Measurements from ENCODE around the gene ARMH3. TPM values are rescaled to one million over a fixed set of nuclear protein-coding genes. Genes with fewer than 3 reads are reported as not detected.
A peak's percentile ranks its signal among the peaks of the same experiment; 100 is the strongest.

ARMH3 gene
- total and polyA plus RNA-seq, 8 donors = 3.5 to 29.0 (median 17.2) TPM

- Histone ChIP-seq H3K27ac (no peak overlapping the region), H3K9me3 (peaks cover 0 to 20% (median 8%) of the 10 kb centered on the region in 4 donors), H3K4me3 (no peak overlapping the region), H3K36me3 (peaks cover 13 to 85% (median 69%) of the 10 kb centered on the region in 4 donors), H3K4me1 (no peaks in the 10 kb centered on the region), H3K27me3 (no peaks in the 10 kb centered on the region)
- DNase-seq = no peak
- intact Hi-C loops (cut with DNase I; ENCODE audit: low total_unique reads) = no loop called here
- TF ChIP-seq EP300 (IDR thresholded peaks at IDR 0.05) (no peak), CTCF (IDR thresholded peaks at IDR 0.05) (no peak), POLR2AphosphoS5 (IDR thresholded peaks at IDR 0.05) (no peak), POLR2A (IDR thresholded peaks at IDR 0.05) (no peak)
- WGBS, 5 donors = 89 to 96% (median 93%) methylated on average over 2 of the region's 2 CpGs
Observed at GRCh38 chr10:101952191-101952590, 103.8 kb downstream of the ARMH3 start.

- intact Hi-C loops (cut with DNase I; ENCODE audit: low total_unique reads) = no loop called here
- no peak overlapping the region for H3K27ac ChIP-seq
- TF ChIP-seq POLR2A (IDR thresholded peaks at IDR 0.05) (no peak), EP300 (IDR thresholded peaks at IDR 0.05) (no peak), CTCF (IDR thresholded peaks at IDR 0.05) (no peak), POLR2AphosphoS5 (IDR thresholded peaks at IDR 0.05) (no peak)
- H3K36me3 ChIP-seq = peaks cover 15 to 76% (median 54%) of the 10 kb centered on the region in 4 donors
- no peaks in the 10 kb centered on the region for H3K4me1 ChIP-seq
- peaks cover 0 to 20% (median 8%) of the 10 kb centered on the region in 4 donors for H3K9me3 ChIP-seq
- H3K27me3 ChIP-seq = no peaks in the 10 kb centered on the region
- no peak overlapping the region for H3K4me3 ChIP-seq
- DNase-seq = no peak
Observed at GRCh38 chr10:101950213-101950612, 105.8 kb downstream of the ARMH3 start.

DNA sequence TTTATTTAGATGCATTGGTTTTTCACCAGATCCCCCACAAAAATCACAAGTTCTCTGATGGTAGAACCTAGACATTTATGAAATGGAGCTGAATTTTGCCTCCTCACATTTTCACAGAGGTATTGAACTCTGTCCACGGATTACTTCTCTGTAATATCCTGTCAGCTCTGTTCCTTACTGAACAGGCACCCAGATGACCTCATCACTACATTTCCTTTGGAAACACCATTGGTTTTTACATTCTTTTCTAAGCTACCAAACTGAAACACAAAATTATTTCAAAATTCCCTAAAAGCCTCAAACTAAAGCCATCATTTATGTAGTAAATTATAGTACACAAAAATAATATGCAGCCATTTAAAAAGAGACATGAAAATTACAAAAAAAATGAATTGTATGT lies 114.1 kb downstream of the ARMH3 start:
- Histone ChIP-seq H3K4me3 (no peak overlapping the region), H3K4me1 (peaks cover 0 to 35% (median 22%) of the 10 kb centered on the region in 4 donors)

GRCh38 chr10:101940916-101941315 lies 115.1 kb downstream of the ARMH3 start:
- Histone ChIP-seq H3K27ac (peak overlapping the region in 1 of 5 donors; percentile 70), H3K4me3 (no peak overlapping the region), H3K27me3 (no peaks in the 10 kb centered on the region), H3K36me3 (peaks cover 0 to 16% (median 8%) of the 10 kb centered on the region in 4 donors), H3K4me1 (peaks cover 0 to 35% (median 22%) of the 10 kb centered on the region in 4 donors), H3K9me3 (no peaks in the 10 kb centered on the region)
- DNase-seq = no peak
- TF ChIP-seq CTCF (IDR thresholded peaks at IDR 0.05) = no peak
- no peak for TF ChIP-seq POLR2A (IDR thresholded peaks at IDR 0.05)
- no peak for TF ChIP-seq POLR2AphosphoS5 (IDR thresholded peaks at IDR 0.05)
- no peak for TF ChIP-seq EP300 (IDR thresholded peaks at IDR 0.05)
- intact Hi-C loops (cut with DNase I; ENCODE audit: low total_unique reads) = no loop called here
- WGBS, 5 donors = 81 to 100% (median 96%) methylated on average over 1 of the region's 1 CpG

More for the DNA sequence above, 114.1 kb downstream of the ARMH3 start:
- TF ChIP-seq POLR2AphosphoS5 (IDR thresholded peaks at IDR 0.05) (no peak), EP300 (IDR thresholded peaks at IDR 0.05) (no peak), CTCF (IDR thresholded peaks at IDR 0.05) (no peak), POLR2A (IDR thresholded peaks at IDR 0.05) (no peak)
- no peak for DNase-seq
- 55 to 84% (median 71%) methylated on average over 1 of the region's 1 CpG for WGBS, 5 donors
- H3K36me3 ChIP-seq = peaks cover 0 to 19% (median 13%) of the 10 kb centered on the region in 4 donors
- H3K27me3 ChIP-seq = no peaks in the 10 kb centered on the region
- no peak overlapping the region for H3K27ac ChIP-seq
- no peaks in the 10 kb centered on the region for H3K9me3 ChIP-seq
- intact Hi-C loops (cut with DNase I; ENCODE audit: low total_unique reads) = no loop called here

Measured in stomach (tissue), 9 donors.